Embryonic facial prominence (tissue), 1 donor: ENCODE measurements around the gene TMEM117.
"Not testable (repeated sequence)": the region's sequence is repeated elsewhere in the genome, so short reads cannot be mapped to it uniquely, and the experiment has no call there.

Experiments
- DNase-seq: peaks from one replicate; pipeline ENCODE4 v3.0.0-alpha.2; 2016; ENCODE audit errors: extremely low spot score

Gene TMEM117

GRCh38 chr12:44377443-44378187 is 541.7 kb downstream of the TMEM117 start:
- no peak for DNase-seq

DNA sequence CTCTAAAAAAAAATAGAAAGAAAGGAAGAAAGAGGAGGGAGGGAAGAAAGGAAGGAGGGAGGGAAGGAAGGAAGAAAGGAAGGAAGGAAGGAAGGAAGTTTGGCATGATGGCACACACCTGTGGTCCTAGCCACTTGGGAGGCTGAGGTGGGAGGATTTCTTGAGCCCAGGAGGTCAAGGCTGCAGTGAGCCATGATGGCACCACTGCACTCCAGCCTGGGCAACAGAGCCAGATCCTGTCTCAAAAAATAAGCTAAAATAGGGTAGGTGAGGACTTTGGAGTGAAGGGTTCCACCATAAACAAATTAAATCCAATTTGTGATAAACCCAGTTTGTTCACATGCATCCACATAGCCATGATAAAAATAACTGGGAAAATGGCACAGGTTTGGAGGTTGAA is 543.2 kb downstream of the TMEM117 start:
- DNase-seq, result not testable (repeated sequence)

DNA sequence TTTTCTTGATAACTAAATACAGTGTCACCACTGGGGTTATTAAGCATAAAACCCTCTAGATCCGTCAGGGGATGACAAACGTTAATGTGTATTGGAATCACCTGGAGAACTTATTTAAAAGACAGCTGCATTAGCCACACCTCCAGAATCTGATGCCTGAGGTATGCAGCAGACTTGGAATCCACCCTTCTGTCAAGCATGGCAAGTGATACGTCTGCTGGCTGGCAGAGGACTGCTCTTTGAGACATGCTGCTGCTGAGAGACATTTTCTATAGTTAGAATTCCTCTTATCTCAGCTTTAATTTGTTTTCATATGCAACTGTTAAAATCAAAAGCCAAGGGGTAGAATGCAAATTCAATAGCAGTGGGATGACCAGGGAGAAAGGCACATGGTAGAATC is 544.0 kb downstream of the TMEM117 start:
- DNase-seq, result no peak

DNA sequence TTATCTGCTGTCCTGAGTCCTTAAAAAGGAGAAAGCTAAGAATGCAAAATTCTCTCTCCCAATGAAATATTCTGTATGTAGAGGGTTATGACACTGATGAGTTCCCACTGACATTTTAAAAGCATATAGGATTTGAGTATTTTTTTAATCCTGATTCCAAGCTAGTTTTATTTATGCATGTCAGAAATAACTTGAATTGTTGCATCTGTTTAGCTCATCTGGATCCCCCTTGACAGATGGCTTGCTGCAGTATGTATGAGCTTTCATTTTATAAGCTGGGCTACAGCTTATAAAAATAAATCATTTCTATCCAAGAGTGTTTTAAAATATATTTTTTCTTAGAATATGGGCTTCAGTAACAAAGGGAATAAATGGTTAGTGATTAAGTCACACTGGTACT is 545.0 kb downstream of the TMEM117 start:
- no peak for DNase-seq

- no peak for DNase-seq
Observed at GRCh38 chr12:44381341-44381740, 545.5 kb downstream of the TMEM117 start.

GRCh38 chr12:44384136-44384535 is 548.3 kb downstream of the TMEM117 start:
- no peak for DNase-seq

DNA sequence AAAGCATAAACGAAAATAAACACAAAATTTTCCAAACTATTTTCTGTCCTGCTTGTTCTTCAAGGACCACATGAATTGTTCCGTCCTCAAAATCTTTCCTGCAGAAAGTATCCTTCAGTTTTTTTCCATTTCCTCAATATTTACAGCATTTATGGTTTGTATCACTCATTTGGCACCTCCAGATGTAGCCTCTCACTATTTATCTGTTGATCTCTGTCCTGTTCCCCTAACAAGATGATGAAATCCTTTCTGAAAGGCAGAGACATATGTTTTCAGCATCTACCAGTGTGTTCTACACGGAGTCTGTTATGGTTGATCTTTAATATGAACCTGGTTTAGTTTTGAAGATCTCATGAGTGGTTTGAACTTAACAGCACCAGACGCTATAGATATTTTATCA is 550.1 kb downstream of the TMEM117 start:
- DNase-seq, result no peak

- no peak for DNase-seq
Observed at GRCh38 chr12:44387581-44387980, 551.7 kb downstream of the TMEM117 start.

- no peak for DNase-seq
Observed at GRCh38 chr12:44389038-44389437, 553.2 kb downstream of the TMEM117 start.

DNA sequence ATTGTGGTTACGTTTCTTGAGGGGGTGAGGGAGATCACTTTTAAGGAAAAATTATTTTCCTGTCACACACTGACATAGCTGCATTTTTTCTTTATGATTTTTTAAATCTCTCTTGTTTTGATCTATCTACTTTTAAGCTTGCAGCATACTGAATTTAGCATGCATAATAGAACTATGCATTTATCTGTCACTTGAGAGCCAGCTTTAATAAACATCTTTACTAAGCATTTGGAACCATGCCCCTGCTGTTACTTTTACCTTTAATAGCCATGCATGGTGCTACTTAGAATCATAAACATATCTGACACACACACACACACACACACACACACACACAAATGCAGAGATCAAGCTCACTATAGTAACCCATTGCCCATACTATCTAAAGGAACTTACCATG is 554.0 kb downstream of the TMEM117 start:
- no peak for DNase-seq

DNA sequence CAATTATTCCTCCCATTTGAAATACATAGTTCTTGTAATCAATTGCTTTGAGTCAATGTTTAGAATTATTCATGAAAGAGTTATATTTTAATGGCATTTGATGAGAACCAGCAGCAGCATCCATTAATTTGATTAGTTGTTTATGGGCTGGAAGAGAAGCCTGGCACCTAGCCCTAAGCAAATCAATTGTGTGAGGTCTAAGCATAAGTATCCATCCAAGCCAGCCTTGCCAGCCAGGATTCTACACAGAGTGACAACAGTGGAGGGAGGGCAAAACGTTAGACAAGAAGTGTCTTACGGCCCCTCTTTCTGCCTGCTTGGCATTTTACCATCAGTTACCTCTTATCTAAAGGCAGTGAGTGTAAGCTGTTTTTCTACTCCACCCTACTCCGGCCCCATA is 561.8 kb downstream of the TMEM117 start:
- no peak for DNase-seq

DNA sequence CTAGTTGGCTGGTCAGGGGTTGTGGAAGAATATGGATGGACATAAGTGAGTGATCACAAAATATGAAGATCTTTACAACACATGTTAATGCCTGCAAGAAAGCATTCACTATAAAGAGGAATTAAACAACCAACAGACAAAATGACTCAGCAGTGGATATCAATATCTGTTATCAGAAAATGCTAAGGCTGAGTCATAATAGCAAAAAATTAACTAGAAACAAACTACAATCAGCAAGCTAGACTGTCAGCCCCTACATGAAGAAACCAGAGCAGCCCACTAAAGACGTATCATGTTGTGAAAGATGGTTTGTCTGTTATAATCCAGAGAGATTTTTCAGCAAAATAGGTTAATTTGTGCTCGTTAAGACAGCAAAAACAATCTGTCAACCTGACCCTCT is 567.3 kb downstream of the TMEM117 start:
- no peak for DNase-seq

GRCh38 chr12:44405297-44405696 is 569.4 kb downstream of the TMEM117 start:
- no peak for DNase-seq

GRCh38 chr12:44422559-44422958 is 586.7 kb downstream of the TMEM117 start:
- no peak for DNase-seq

- DNase-seq, result no peak
Observed at GRCh38 chr12:44428825-44429224, 592.9 kb downstream of the TMEM117 start.

GRCh38 chr12:44431647-44432343 is 595.9 kb downstream of the TMEM117 start:
- DNase-seq, result no peak

DNA sequence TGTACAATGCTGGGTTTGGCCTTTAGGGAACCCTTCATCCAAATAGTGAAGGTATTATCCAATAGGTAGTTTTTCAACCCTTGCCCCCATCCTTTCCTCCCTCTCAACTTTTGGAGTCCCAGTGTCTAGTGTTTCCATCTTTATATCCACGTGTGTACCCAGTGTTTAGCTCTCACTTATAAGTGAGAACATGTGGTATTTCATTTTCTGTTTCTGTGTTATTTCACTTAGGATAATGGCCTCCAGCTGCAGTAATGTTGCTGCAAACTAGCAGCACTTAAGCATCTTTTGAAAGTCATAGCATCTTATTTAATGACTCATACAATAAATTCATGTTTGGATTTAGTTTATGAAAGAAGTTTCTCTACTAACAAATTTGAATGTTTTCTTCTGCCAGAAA is 597.8 kb downstream of the TMEM117 start:
- DNase-seq, result no peak

DNA sequence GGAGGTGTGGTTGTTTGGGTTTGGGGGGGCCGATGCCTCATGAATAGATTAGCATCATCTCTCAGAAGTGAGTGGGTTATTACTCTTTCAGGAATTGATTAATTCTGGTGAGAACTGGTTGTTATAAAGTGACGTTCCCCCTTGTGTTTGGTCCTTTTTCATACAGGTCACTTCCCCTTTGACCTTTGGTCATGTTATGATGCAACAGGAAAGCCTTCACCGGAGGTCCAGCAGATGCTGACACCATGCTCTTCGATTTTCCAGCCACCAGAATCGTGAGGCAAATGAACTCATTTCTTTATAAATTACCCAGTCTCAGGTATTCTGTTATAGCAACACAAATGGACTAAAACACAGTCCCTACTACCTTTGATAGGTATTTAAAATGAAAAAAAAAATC is 600.9 kb downstream of the TMEM117 start:
- DNase-seq, result no peak
